Nephron (organoid): ENCODE data around the gene GBX2.

Experiments
- H3K27ac Mint-ChIP-seq, 3 experiments: 2 replicates each; pipeline ENCODE4 v1.8.0; 2020; ENCODE audit warnings: mixed read lengths in 3 of 3, mild to moderate bottlenecking in 2 of 3, moderate library complexity in 1 of 3
- H3K27me3 Mint-ChIP-seq: 2 replicates; pipeline ENCODE4 v1.8.0; 2021; ENCODE audit warnings: low read depth, mild to moderate bottlenecking, moderate library complexity, mixed read lengths
- H3K36me3 Mint-ChIP-seq: 2 replicates; pipeline ENCODE4 v1.8.0; 2020; ENCODE audit warnings: low read depth, mixed read lengths
- H3K4me1 Mint-ChIP-seq: 2 replicates; pipeline ENCODE4 v1.8.0; 2020; ENCODE audit warnings: mixed read lengths
- H3K4me3 Mint-ChIP-seq, 3 experiments: 2 replicates each; pipeline ENCODE4 v1.8.0; 2020; ENCODE audit warnings: mild to moderate bottlenecking in 3 of 3, mixed read lengths in 3 of 3, moderate library complexity in 2 of 3
- H3K9me3 Mint-ChIP-seq: 2 replicates; pipeline ENCODE4 v1.8.0; 2020; ENCODE audit warnings: mixed read lengths
- TF ChIP-seq, protein P1 (sequence below), 3 experiments: fragments of 200-600 bp; sonication (generic); IDR thresholded peaks; one replicate each; pipeline ENCODE4 v1.5.0; 2021; ENCODE audit warnings: antibody characterized with exemption in 3 of 3; ENCODE audit not compliant: unreplicated experiment in 3 of 3

The GBX2 gene

GRCh38 chr2:236119476-236119875 lies 48.7 kb downstream of the GBX2 start:
- H3K27me3 Mint-ChIP-seq: peaks cover 3% of the 10 kb centered on the region
- peaks cover 23% of the 10 kb centered on the region for H3K4me1 Mint-ChIP-seq
- no peak overlapping the region for H3K27ac Mint-ChIP-seq
- peaks cover 15% of the 10 kb centered on the region for H3K36me3 Mint-ChIP-seq
- TF ChIP-seq, protein P1, sequence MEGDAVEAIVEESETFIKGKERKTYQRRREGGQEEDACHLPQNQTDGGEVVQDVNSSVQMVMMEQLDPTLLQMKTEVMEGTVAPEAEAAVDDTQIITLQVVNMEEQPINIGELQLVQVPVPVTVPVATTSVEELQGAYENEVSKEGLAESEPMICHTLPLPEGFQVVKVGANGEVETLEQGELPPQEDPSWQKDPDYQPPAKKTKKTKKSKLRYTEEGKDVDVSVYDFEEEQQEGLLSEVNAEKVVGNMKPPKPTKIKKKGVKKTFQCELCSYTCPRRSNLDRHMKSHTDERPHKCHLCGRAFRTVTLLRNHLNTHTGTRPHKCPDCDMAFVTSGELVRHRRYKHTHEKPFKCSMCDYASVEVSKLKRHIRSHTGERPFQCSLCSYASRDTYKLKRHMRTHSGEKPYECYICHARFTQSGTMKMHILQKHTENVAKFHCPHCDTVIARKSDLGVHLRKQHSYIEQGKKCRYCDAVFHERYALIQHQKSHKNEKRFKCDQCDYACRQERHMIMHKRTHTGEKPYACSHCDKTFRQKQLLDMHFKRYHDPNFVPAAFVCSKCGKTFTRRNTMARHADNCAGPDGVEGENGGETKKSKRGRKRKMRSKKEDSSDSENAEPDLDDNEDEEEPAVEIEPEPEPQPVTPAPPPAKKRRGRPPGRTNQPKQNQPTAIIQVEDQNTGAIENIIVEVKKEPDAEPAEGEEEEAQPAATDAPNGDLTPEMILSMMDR (IDR thresholded peaks at IDR 0.05; ENCODE audit: unreplicated experiment in 3 of 3): no peak
- H3K9me3 Mint-ChIP-seq: no peaks in the 10 kb centered on the region
- H3K4me3 Mint-ChIP-seq: no peak overlapping the region

DNA sequence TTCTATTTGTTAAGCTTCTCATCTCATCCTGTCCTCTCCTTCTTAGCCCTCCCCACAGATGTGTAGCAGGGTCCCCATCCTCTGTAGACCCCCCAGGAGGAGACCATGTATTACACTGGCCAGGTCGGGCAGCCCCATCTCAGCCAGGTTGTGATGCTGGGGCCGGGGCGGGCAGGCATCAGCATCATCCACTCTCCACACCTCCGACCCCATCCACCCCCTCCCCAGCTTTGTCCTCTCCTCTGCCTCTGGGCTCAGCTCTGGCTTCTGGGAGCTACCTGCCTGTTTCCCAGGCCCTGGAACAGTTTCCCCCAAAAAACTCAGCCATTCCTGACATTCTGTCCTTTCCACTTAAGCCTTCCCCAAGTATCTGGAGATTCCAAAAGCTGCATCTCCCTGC lies 49.2 kb downstream of the GBX2 start:
- Mint-ChIP-seq H3K4me3 (no peak overlapping the region), H3K4me1 (peaks cover 23% of the 10 kb centered on the region), H3K27ac (no peak overlapping the region), H3K9me3 (no peaks in the 10 kb centered on the region), H3K36me3 (peaks cover 12% of the 10 kb centered on the region), H3K27me3 (peaks cover 3% of the 10 kb centered on the region)
- TF ChIP-seq, protein P1 (IDR thresholded peaks at IDR 0.05; ENCODE audit: unreplicated experiment in 3 of 3): no peak

DNA sequence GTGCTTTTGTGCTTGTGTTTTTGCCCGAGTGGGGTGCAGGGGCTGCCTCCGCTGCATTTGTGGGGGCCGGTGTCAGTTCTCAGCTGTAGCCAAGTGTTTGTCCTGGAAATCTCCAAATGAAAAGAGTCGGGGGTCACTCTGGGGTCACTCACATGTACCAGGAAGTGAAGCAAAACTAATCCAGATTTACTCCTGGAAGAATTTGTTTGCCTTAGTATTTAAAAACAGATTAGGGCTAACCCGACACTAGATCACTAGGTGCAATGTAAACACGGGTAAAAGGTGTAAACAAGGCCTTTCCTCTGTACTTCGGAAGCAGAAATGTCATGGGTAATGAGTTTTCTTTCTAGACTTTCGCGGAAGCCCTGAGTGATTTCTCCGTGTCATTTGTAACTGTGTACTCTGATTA lies 50.3 kb downstream of the GBX2 start:
- Mint-ChIP-seq H3K9me3 (no peaks in the 10 kb centered on the region), H3K27ac (no peak overlapping the region), H3K27me3 (peaks cover 4% of the 10 kb centered on the region), H3K4me1 (peaks cover 25% of the 10 kb centered on the region), H3K4me3 (no peak overlapping the region), H3K36me3 (peaks cover 8% of the 10 kb centered on the region)
- TF ChIP-seq, protein P1 (IDR thresholded peaks at IDR 0.05; ENCODE audit: unreplicated experiment in 3 of 3): no peak

DNA sequence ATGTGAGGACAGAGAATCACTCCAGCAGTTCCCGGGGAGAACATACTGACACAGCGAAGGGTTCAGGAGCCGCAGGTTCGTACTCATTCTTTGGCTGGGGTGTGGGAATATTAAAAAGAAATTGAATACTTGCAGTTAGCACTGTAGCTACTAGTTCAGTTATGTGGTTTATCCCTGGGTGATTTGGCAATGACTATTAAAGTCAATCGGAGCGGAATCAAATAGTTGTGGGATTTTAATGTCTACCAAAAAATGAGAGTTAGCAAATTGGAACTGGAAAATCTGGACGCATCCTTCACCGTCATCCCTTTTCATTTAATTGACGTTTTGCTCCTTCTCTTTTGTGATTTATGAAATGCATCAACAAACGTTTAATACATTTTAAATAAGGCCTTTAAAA lies 50.8 kb downstream of the GBX2 start:
- Mint-ChIP-seq H3K4me3 (no peak overlapping the region), H3K9me3 (no peaks in the 10 kb centered on the region)
- TF ChIP-seq, protein P1 (IDR thresholded peaks at IDR 0.05; ENCODE audit: unreplicated experiment in 3 of 3): no peak

More for the DNA sequence above, 50.8 kb downstream of the GBX2 start:
- Mint-ChIP-seq H3K36me3 (peaks cover 7% of the 10 kb centered on the region), H3K27me3 (peaks cover 8% of the 10 kb centered on the region), H3K4me1 (peaks cover 30% of the 10 kb centered on the region), H3K27ac (no peak overlapping the region)
